ENCODE measurements around the gene NDUFAF2.
"Not testable (repeated sequence)": the region's sequence is repeated elsewhere in the genome, so short reads cannot be mapped to it uniquely, and the experiment has no call there.

NDUFAF2 gene

DNA sequence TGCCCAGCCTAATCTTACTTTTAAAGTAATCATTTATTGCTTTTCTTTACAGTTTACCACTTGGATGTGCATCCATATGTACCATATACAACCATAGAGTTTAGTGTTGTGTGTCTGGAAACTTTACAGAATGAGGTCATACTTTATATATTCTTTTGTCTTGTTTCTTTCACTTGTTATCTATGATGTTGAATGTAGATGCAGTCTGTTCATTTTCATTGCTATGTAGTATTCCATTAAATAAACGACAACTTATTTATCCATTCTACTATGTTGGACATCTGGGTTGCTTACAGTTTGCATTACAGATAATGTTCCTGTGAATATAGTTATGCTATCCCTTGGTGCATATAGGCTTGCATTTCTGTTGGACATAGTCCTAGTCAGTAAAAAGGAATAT lies 238.5 kb downstream of the NDUFAF2 start:
- no peak for DNase-seq

DNA sequence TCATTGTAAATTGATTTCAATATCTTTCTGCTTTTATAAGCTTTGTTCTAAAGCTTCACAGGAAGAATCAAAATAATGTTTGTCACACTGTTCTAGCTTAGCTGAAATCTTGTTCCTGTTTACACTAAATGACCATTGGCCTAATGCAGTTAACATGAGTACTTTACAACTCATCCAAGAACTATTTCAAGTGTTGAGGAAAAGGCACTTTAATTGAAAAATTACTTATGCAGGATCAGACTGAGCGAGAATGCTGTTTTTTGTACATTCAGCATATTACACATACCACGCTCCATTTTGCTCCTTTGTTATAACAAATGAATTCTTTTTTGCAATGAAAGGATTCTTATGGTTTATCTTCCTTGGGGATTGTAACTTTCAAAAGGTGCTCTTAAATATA lies 239.7 kb downstream of the NDUFAF2 start:
- DNase-seq: no peak

DNA sequence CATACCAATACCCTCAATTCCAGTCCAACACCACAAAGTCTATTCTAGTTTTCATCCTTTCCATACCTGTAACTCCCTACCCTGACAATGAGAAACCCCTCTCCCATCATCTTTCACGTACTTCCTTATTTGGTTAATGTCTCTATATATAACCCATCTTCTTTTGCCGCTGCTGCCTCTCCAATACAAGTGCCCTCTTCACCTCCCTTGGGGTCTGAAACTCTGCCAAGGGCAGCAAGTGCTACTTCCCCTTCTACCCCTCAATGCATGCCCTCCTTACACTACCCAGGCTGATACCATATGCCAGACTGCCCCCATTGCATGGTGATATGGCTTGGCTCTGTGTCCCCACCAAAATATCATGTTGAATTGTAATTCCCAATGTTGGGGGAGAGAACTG lies 241.6 kb downstream of the NDUFAF2 start:
- DNase-seq: no peak

DNA sequence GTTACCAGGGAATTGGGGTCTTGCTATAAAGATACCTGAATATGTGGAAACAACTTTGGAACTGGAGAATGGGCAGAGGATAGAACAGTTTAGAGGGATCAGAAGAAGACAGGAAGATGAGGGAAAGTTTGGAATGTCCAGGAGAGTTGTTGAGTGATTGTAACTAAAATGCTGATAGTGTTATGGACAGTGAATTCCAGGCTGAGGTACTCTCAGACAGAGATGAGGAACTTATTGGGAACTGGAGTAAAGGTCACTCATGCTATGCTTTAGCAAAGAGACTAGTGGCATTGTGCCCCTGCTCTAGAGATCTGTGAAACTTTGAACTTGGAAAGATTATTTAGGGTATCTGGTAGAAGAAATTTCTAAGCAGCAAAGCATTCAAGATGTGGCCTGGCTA lies 242.3 kb downstream of the NDUFAF2 start:
- not testable (repeated sequence) for DNase-seq

DNA sequence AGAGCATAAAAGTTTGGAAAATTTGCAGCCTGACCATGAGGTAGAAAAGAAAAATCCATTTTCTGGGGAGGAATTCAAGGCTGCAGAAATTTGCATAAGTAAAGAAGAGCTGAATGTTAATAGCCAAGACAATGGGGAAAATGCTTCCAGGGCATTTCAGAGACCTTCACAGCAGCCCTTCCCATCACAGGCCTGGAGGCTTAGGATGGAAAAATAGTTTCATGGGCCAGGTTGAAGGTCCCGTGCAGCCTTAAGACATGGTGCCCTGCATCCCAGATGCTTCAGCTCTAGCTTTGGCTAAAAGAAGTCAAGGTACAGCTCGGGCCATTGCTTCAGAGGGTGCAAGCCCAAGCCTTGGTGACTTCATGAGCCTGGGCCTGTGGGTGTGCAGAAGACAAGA lies 242.8 kb downstream of the NDUFAF2 start:
- not testable (repeated sequence) for DNase-seq

DNA sequence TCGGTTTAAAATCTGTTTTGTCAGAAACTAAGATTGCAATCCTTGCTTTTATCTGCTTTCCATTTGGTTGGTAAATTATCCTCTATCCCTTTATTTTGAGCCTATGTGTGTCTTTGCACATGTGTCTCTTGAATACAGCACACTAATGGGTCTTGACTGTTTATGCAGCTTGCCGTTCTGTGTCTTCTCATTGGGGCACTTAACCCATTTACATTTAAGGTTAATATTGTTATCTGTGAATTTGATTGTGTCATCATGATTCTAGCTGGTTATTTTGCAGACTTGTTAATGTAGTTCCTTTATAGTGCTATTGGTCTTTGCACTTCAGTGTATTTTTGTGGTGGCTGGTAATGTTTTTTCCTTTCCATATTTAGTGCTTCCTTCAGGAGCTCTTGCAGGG lies 253.6 kb downstream of the NDUFAF2 start:
- no peak for DNase-seq

DNA sequence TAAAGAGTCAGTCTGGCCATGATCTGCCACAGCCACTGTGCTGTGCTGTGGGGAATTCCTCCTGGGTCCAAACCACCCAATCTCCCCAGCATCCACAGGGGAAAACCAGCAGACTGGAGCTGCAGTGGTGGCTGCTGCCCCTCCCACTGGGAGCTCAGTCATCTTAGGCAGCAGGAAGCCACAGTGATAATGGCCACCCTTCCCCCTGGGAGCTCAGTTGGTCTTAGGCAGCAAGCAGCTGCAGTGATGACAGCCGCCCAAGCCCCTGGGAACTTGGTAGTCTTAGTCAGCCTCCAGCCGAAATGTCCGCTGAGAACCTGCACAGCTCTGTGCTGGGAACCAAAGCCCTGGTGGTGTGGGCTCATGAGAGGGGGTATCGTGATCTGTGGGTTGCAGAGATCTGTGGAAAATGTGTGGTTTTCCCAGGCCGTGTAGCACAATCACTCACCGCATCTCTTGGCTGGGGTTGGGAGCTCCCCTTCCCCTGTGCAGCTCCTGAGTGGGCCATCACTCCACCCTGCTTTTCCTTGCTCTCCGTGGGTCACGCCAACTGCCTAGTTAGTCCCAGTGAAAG lies 255.7 kb downstream of the NDUFAF2 start:
- no peak for DNase-seq

DNA sequence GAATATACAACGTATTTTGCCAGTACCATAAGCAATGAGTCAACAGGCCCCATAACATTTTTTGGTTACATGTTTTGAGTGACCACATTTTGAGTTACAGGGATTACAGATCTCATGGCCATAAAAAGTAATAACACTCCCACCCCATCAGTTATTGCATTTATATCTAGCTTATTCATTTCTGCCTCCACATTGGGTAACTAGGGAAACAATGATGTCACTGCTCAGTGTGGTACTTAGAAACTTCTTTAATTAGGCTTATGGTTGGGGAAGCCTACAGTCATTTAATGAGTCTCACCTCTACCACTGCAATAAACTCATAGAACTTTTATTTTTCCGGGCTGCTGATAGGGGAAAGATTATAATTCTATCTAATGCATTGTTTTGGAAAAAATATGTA lies 257.2 kb downstream of the NDUFAF2 start:
- DNase-seq: no peak

Data from activated CD4-positive, alpha-beta T cell treated with anti-CD3 and anti-CD28 coated beads for 1 hour (primary cell).